Smooth muscle cell (in vitro differentiated cells): ENCODE results near the gene IFFO2. TPM values are rescaled to one million over a fixed set of nuclear protein-coding genes. Genes with fewer than 3 reads are reported as not detected.

Experiments used
- DNase-seq: peaks from one replicate; lab custom pipeline; 2025; ENCODE audit not compliant: unreplicated experiment; lab: John Stamatoyannopoulos, UW
- H2AFZ ChIP-seq: fragments of 200-600 bp; sonication (generic); 2 replicates; pipeline ENCODE4 v1.6.0; 2016; ENCODE audit warnings: antibody characterized with exemption, low read depth, mild to moderate bottlenecking
- H3F3A ChIP-seq: fragments of 200-600 bp; sonication (generic); 2 replicates; pipeline ENCODE4 v1.6.0; 2017; ENCODE audit warnings: antibody characterized with exemption, low read depth
- H3K27ac ChIP-seq: fragments of 200-600 bp; sonication (generic); 2 replicates; pipeline ENCODE4 v1.5.1; 2016; ENCODE audit warnings: low read depth, mild to moderate bottlenecking
- H3K27me3 ChIP-seq: fragments of 200-600 bp; sonication (generic); 2 replicates; pipeline ENCODE4 v1.6.1; 2016; ENCODE audit warnings: low read depth, mild to moderate bottlenecking
- H3K36me3 ChIP-seq: fragments of 200-600 bp; sonication (generic); 2 replicates; pipeline ENCODE4 v1.5.1; 2016; ENCODE audit warnings: low read depth
- H3K4me1 ChIP-seq: fragments of 200-600 bp; sonication (generic); 2 replicates; pipeline ENCODE4 v1.5.1; 2016; ENCODE audit warnings: low read depth
- H3K4me2 ChIP-seq: fragments of 200-600 bp; sonication (generic); 2 replicates; pipeline ENCODE4 v1.6.0; 2016; ENCODE audit warnings: mild to moderate bottlenecking
- H3K4me3 ChIP-seq: fragments of 200-600 bp; sonication (generic); 2 replicates; pipeline ENCODE4 v1.5.1; 2016; ENCODE audit warnings: mild to moderate bottlenecking
- H3K79me2 ChIP-seq: fragments of 200-600 bp; sonication (generic); 2 replicates; pipeline ENCODE4 v1.6.0; 2016; ENCODE audit warnings: low read depth, mild to moderate bottlenecking
- H3K9ac ChIP-seq: fragments of 200-600 bp; sonication (generic); 2 replicates; pipeline ENCODE4 v1.6.0; 2016; ENCODE audit warnings: low read depth
- H3K9me3 ChIP-seq: fragments of 200-600 bp; sonication (generic); replicated peaks from 2 replicates; pipeline ENCODE4 v1.5.1; 2016; ENCODE audit warnings: low read depth
- H4K20me1 ChIP-seq: fragments of 200-600 bp; sonication (generic); 2 replicates; pipeline ENCODE4 v1.6.0; 2016; ENCODE audit warnings: low read depth
- CTCF ChIP-seq: fragments of 200-600 bp; sonication (generic); IDR thresholded peaks from 2 replicates; pipeline ENCODE4 v1.5.1; 2017; ENCODE audit warnings: borderline replicate concordance, mild to moderate bottlenecking, antibody characterized with exemption; ENCODE audit not compliant: insufficient read depth, poor library complexity, severe bottlenecking
- WGBS: methylation state at CpG from one replicate; pipeline ENCODE4 v1.1.7; 2016; ENCODE audit warnings: low lambda C conversion rate; 5-methylcytosine and 5-hydroxymethylcytosine counted together
- polyA plus RNA-seq: library from polyadenylated mRNA; unstranded; fragments of >200 nt; fragmentation: Nextera tagmentation; extraction: Ambion mirVana; gene quantifications from 2 replicates; pipeline ENCODE4 v1.2.1, GENCODE V29; 2016
- total RNA-seq: library from RNA; depleted of rRNA; stranded (reverse); fragments of >200 nt; gene quantifications from 2 replicates; pipeline ENCODE4 v1.2.3, GENCODE V29; 2014

The IFFO2 gene
- total and polyA plus RNA-seq, 2 experiments from 2014 or later = 5.7 to 19.1 TPM

- 86% methylated on average over 3 of the region's 3 CpGs for WGBS
- no peak for TF ChIP-seq CTCF
These were observed 4.3 kb upstream of the IFFO2 start for GRCh38 chr1:18960821-18961220.

GRCh38 chr1:18960409-18960808 lies 3.9 kb upstream of the IFFO2 start:
- Histone ChIP-seq H4K20me1 (peaks cover 3% of the 10 kb centered on the region), H3K36me3 (no peaks in the 10 kb centered on the region), H3K9ac (no peak overlapping the region), H3K4me2 (no peak overlapping the region), H3K79me2 (peaks cover 6% of the 10 kb centered on the region), H3K27me3 (no peaks in the 10 kb centered on the region), H3F3A (peaks cover 2% of the 10 kb centered on the region), H3K9me3 (no peaks in the 10 kb centered on the region), H3K27ac (no peak overlapping the region), H3K4me3 (no peak overlapping the region), H3K4me1 (peaks cover 3% of the 10 kb centered on the region), H2AFZ (no peak overlapping the region)
- DNase-seq = no peak
- 100% methylated on average over 4 of the region's 4 CpGs for WGBS
- no peak for TF ChIP-seq CTCF

More at GRCh38 chr1:18960821-18961220, 4.3 kb upstream of the IFFO2 start:
- H3K4me2 ChIP-seq = no peak overlapping the region
- H3K4me3 ChIP-seq = no peak overlapping the region
- H3K27ac ChIP-seq = no peak overlapping the region
- no peaks in the 10 kb centered on the region for H3K27me3 ChIP-seq
- no peaks in the 10 kb centered on the region for H3K36me3 ChIP-seq
- H3F3A ChIP-seq = peaks cover 4% of the 10 kb centered on the region
- no peak for DNase-seq
- no peak overlapping the region for H2AFZ ChIP-seq
- H3K9ac ChIP-seq = no peak overlapping the region
- H3K9me3 ChIP-seq = no peaks in the 10 kb centered on the region
- no peaks in the 10 kb centered on the region for H4K20me1 ChIP-seq
- H3K79me2 ChIP-seq = peaks cover 2% of the 10 kb centered on the region
- peaks cover 6% of the 10 kb centered on the region for H3K4me1 ChIP-seq

DNA sequence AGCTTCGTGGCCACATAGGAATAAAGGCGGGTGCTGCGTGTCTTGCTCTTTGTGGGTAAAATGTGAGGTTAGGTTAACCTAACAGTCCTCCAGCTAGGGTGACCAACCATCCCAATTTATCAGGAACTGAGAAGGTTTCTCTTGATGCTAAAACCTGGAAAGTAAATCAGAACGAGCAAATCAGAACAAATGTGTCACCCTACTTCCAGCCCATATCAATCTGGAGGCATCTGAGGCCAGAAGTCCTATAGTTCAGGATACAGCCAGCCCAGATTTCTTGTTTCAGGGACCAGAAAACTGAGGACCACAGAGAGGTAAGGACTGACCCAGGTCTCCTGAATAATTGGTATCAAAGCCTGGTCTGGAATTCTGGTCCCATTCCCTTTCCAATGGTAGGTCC lies 3.1 kb upstream of the IFFO2 start:
- H3K4me1 ChIP-seq = no peaks in the 10 kb centered on the region
- TF ChIP-seq CTCF = no peak
- no peak overlapping the region for H3K9ac ChIP-seq
- H3K9me3 ChIP-seq = no peaks in the 10 kb centered on the region
- peaks cover 5% of the 10 kb centered on the region for H3F3A ChIP-seq
- no peak overlapping the region for H2AFZ ChIP-seq
- peaks cover 11% of the 10 kb centered on the region for H4K20me1 ChIP-seq
- H3K4me2 ChIP-seq = no peak overlapping the region
- 85% methylated on average over 4 of the region's 4 CpGs for WGBS
- no peak for DNase-seq
- H3K79me2 ChIP-seq = peaks cover 14% of the 10 kb centered on the region
- no peaks in the 10 kb centered on the region for H3K27me3 ChIP-seq
- H3K27ac ChIP-seq = no peak overlapping the region
- H3K4me3 ChIP-seq = no peak overlapping the region
- H3K36me3 ChIP-seq = no peaks in the 10 kb centered on the region

DNA sequence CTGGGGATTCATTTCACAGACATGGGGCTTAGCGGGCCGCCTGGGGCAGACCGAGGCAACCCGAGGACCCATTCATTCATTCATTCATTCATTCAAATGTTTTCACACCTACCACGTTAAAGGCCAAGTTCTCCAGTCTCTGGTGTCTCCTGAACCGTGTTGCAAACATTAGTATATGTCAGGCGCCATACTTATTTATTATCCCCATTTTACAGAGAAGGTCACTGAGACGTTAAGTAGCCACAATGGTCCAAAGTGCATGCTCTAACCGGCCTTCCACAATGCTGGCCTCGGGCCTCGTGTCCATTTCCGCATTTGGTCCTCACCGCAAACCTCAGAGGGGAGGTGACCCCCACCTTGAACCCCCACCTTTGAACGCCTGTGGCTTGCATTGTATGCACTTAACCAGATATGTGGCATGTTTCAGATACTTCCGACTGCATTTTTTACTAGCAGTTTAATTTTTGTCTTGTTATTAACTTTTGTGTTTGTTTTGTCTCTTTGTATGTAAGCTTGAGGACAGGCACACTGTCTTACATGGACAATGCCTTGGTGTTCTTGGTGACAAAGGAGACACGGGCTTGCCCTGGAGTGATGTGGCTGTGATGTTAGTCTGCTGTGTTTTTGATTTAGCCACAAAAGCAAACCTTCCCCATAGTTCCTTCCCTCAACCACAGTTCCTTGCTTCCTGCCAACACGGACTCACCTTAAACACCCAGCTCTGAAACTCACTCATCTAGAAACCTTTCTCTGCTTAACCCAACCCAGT lies 1.2 kb upstream of the IFFO2 start:
- no peaks in the 10 kb centered on the region for H3K27me3 ChIP-seq
- H3F3A ChIP-seq = peaks cover 5% of the 10 kb centered on the region
- H3K9me3 ChIP-seq = no peaks in the 10 kb centered on the region
- WGBS = 76% methylated on average over 17 of the region's 17 CpGs
- peak overlapping the region; percentile 69 for H3K4me3 ChIP-seq
- no peak for TF ChIP-seq CTCF
- H3K4me1 ChIP-seq = no peaks in the 10 kb centered on the region
- peaks cover 33% of the 10 kb centered on the region for H3K79me2 ChIP-seq
- H3K36me3 ChIP-seq = no peaks in the 10 kb centered on the region
- no peak for DNase-seq
- H3K27ac ChIP-seq = no peak overlapping the region
- peak overlapping the region; percentile 97 for H3K4me2 ChIP-seq
- no peak overlapping the region for H3K9ac ChIP-seq
- peak overlapping the region; percentile 97 for H2AFZ ChIP-seq
- peaks cover 30% of the 10 kb centered on the region for H4K20me1 ChIP-seq
